Smooth muscle cell of trachea (primary cell): ENCODE results near the gene RGS16. TPM values are rescaled to one million over a fixed set of nuclear protein-coding genes. Genes with fewer than 3 reads are reported as not detected.

ENCODE experiments used
- total RNA-seq: library from RNA; depleted of rRNA; stranded (reverse); fragments of >200 nt; gene quantifications from 2 replicates; pipeline ENCODE4 v1.2.1, GENCODE V29; 2014

RGS16 gene, protein sequence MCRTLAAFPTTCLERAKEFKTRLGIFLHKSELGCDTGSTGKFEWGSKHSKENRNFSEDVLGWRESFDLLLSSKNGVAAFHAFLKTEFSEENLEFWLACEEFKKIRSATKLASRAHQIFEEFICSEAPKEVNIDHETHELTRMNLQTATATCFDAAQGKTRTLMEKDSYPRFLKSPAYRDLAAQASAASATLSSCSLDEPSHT
- 0.29 and 0.66 TPM in 2 replicates for total RNA-seq

DNA sequence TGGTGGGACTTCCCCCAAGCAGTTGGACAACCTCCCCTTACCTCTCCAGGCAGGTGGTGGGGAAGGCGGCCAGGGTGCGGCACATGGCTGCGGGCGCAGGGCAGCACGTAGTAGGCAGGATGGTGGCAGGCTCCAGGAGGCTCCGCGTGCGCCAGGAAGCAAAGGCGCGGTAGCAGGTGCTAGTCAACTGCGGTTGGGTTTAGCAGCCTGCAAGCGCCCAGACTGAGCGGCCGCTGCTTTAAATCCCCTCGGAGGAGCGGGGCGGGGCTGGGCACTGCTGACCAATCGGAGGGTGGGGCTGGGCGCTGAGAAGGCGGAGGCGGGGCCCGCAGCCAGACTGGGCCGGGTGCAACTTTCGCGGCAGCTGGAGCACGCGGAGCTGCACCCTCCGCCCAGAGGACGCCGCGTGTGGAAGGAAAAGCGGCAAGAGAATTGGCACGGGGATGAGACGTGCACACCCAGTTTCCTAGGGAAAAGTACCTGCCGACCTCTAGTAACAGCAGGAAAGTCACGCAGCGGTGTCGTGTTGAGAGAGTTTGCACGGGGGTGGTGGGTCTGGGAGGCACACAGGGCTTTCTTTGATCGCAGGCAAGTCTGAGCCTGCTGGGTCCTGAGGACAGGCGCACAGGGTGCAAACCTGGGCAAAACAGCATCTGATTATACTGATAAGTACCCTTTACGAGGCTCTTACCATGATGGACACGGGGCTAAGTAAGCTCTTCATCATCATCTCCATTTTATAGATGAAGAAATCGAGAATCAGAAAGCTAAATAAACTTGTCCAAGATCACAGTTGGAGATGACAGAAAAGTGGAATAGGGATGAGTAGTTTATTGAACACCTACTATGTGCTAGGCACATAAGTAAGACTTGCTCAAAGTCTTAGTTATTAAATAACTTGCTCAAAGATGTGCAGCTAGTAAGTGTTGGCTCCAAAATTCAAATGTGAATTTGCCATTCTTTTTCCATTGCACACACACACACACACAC lies at the start of gene RGS16:
Gene RGS16 (minus strand): TSS at position 215 of the 990 bp plus-strand sequence. CDS start 130 bp downstream, at position 85.

DNA sequence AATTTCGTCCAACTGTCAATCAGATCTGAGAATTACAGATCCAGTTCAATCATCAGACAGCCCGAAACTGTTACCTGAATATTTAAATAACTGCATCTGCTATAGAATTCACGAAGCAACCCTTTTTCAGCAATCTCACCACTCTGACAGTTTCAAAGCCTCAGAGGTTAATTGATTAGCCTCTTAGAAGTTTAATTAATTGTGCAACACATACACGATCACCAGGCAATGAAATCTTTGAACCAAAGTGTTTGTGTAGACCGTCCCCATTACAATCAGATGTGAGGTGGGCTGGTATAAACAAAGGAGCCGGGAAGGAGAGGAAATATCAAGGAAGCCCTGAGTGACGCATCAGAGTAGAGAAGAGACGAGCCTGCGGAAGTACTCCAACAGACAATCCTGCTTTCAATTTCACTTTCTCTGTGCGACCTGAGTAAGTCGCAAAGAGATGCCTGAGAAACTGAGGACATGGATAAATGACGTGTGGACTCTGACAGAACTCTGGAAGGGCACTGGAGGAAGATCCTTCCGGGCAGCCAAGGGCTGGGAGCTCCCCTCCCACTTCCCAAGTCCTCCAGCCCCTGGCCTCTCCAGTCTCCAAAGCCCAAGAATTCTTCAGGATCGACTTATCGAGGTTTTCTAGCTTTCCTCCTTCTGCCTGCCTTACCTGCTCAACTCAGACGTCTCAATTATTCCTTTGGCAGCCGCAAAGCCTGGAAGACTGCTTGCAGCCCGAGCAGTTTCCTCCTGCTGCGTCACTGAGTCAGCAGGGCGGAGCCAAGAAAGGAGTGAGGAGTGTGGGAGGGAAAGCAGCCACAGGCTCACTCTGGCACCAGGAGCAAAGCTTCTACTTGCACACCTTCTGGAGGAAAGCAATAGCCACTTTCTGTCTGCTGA lies 15.4 kb downstream of the RGS16 start, which contains the start of gene RNASEL:
Gene RNASEL (minus strand): TSS at position 757 of the 897 bp plus-strand sequence. CDS start 2,450 bp downstream, outside the sequence.

Other genes starting within 250 kb of the RGS16 start
- 466 and 496 TPM in 2 replicates for gene GLUL, start 212.6 kb downstream of the RGS16 start, total RNA-seq
- gene TEDDM1, start 203.7 kb downstream of the RGS16 start, total RNA-seq, result not detected in 2 replicates
- not detected in 2 replicates for gene RGSL1, start 154.2 kb downstream of the RGS16 start, total RNA-seq
- gene RNASEL, start 15.1 kb downstream of the RGS16 start, total RNA-seq, result 8.0 and 12.4 TPM in 2 replicates
- gene RGS8, start 80.2 kb upstream of the RGS16 start, total RNA-seq, result under 0.01 TPM in 1 of 2 replicates, not detected in the other
- gene NPL, start 185.4 kb upstream of the RGS16 start, total RNA-seq, result 1.3 and 2.8 TPM in 2 replicates
- 104 and 181 TPM in 2 replicates for gene DHX9, start 235.0 kb upstream of the RGS16 start, total RNA-seq